Stimulated activated CD8-positive, alpha-beta memory T cell treated with anti-CD3 and anti-CD28 coated beads, Interleukin-12 subunit alpha, Interleukin-12 subunit beta, amount 100 ng/mL, for 1 hour (primary cell): ENCODE measurements around the gene ARID4A.
"Not testable (repeated sequence)": the region's sequence is repeated elsewhere in the genome, so short reads cannot be mapped to it uniquely, and the experiment has no call there.

ENCODE experiments used
- DNase-seq: peaks from one replicate; pipeline ENCODE4 v3.0.0-alpha.2; 2020; ENCODE audit warnings: low read depth

ARID4A gene

DNA sequence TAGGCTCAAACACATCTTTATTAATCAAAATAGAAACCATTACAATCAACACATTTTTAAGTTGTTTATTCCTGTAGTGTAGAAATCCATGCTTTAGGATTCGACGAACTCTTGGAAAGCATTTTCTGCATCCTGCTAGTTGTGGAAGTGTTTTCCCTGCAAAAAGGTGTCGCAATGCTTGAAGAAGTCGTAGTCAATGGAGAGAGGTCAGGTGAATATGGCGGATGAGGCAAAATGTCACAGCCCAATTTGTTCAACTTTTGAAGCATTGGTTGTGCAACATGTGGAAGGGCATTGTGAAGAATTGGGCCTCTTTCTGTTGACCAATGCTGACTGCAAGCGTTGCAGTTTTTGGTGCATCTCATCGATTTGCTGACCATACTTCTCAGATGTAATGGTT is 4.2 kb upstream of the ARID4A start:
- no peak for DNase-seq

DNA sequence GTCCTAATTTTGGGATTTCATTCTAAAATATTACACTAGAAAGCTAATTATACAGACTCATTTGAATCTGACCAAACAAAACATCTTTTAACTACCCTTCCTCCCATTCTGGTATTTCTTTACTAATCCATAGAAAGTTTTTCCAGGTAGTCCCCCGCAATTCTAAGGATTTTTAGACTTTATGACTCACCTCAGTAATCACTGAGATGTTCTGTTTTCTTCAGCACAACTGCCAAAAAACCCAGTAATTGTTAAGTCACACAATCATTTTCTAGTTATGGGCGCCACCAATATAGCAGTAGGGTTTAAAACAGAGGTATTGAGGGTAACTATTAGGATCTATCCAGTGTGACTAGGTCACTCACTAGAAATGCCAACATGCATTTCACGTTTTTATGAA is 1.6 kb upstream of the ARID4A start:
- DNase-seq = no peak

DNA sequence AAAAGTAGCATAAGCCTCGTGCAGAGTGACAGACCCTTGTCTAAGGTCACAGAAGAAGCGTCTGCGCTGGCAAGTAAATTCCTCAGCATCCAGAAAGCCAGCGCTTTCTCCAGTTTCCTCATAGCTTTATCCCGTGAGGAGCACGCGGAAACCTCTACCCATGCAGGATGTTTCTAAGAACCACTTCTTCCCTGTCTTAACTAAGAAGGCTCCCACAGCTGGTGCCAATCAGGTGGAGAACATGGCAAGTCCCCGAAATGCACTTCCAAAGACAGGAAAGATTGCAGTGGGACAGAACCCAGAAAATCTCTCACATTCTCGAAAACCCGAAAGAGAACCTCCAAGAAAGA is 968 bp upstream of the ARID4A start:
- no peak for DNase-seq

DNA sequence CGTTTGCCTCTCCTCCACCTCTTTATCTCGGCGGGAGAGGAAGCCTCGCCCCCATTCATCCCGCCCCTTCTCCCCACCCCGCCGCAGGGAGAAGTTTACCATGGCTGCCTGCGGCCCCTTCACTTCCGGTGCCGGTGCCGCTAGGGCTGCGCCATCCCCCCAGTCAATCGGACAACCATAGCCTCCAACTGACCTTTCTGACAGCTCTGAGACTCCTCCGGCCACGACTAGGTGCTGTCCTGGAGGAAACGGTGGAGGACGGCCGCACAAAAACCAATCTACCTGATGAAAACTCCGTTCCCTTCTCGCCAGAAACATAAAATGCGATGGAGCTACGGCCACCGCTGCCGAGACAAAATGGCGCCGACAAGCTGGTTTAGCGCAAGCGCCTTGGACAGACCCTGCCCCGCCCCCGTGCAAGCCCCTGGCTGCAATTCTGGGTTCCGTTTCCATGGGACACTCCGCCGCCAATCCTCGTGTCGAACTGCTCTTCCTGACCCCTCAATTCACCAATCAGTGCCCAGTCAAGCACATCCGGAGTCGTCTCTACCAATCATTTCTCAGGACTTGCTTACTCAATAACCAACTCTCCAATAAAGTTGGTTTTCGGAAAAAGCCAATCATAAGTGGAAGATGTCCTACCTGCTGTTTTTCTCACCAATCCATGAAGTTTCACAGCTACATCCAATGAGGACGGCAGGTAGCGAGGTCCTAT is 436 bp upstream of the ARID4A start:
- DNase-seq = peak; percentile 97

DNA sequence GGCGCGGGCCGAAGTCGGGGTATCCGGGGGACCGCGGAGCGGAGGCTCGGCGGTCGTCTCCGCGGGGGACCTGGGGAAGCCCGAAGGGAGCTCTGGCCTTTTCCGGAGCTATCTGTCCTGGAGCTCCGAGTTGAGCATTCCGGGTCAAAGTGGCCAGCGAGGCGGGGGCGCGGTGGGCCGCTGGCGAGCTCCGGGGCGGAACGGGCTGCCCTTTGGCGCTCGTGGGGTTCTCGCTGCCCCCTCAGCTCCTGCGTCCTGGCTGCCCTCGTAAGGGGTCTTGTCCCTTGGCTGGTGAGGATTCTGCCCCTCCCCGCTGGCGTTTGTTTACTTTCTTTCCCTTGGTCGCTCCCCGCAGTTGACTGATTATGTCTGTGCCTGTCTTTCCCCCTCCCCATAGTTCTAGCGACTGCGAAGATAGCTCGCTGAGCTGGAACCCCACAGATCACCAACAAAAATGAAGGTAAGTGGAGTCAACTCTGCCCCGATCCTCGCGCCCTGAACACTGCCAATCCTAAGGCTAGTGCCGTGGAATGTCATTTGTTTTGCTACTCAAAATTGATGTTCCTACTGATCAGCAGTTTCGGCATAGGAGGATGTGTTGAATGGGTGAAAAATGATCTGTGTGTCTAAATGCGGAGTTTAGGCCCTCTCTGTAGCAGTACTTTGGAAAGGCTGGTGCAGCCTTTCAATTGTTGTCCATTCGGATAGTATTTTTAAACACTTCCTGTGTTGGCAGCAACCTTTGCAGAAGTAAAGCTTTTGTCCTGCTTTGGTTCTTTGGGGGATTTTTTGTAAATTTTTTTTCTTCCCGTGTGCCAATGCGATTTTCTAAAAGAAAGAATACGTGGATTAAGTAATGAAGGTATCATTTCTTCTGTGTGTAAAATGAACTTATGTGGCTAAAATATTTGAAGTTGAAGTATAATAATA is 1.3 kb downstream of the ARID4A start:
- DNase-seq = no peak

DNA sequence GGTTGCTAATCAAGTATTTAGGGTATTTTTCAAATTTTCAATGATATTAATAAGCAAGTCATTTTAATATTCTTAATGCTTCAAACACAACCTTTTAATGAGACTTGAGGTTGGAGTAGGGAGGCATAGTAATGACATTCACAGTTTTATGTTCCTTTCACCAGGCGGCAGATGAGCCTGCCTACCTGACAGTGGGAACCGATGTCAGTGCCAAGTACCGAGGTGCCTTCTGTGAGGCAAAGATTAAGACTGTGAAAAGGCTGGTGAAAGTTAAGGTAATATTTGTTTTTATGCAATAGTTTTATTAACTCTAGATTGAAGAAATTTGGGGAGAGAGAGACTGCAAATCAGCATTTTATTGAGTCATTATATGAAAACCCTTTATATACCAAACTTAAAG is 3.1 kb downstream of the ARID4A start:
- no peak for DNase-seq

DNA sequence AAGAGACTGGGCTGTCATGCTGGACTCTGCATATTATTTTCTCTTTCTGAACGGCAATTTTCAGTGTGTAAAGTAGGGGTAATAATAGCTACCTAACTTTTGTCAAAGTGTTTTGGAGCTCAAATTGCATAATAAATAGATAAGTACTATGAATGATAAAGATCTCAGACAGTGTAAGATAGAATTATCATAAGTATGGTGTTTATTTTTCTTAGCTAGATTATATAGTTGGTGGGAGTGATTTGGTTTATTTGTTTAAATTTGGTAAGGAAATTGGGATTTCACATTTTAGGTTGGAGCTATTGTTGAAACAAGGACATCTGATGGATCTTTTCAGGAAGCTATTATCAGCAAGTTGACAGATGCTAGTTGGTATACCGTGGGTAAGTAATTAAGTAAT is 7.4 kb downstream of the ARID4A start:
- DNase-seq = no peak

DNA sequence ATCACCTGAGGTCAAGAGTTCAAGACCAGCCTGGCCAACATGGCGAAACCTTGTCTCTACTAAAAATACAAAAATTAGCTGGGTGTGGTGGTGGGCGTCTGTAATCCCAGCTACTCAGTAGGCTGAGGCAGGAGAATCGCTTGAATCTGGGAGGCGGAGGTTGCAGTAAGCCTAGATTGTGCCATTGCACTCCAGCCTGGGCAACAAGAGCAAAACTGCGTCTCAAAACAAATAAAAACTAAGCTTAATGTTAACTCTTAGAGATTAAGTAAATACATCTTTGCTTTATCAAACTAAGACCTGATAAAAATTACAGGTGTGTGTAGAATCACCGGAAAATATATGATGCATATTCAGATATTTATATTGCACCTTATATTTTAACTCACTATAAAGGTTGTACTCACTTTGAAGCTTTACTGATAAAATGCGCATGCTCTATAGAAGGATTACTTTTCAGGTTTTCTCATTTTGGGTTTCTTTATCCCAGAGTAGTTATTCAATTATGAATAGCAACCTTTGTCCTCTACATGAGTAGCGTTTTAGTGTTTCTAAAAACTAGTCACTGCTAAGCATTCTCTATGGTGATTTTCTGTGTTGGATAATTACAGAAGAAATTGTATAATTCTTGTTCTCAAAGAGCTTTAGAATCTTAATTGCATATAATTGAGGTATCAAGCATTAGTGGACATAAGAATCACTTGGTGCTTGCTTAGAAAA is 9.4 kb downstream of the ARID4A start:
- DNase-seq = no peak

DNA sequence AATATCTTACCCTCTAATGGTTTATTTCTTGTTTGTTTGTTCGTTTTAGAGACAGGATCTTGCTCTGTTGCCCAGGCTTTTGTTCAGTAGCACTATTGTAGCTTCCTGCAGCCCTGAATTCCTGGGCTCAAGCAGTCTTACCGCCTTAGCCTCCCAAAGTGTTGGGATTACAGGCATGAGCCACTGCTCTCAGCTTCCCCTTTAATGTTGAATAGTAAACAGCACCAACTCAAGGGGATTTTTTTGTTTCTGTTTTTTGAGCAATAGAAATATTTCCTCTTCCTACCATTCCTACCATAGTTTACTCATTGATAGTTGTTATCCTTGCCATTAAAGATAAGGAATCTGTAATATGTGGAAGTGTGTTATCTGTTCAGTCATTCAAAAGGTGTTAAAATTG is 10.7 kb downstream of the ARID4A start:
- DNase-seq = no peak

DNA sequence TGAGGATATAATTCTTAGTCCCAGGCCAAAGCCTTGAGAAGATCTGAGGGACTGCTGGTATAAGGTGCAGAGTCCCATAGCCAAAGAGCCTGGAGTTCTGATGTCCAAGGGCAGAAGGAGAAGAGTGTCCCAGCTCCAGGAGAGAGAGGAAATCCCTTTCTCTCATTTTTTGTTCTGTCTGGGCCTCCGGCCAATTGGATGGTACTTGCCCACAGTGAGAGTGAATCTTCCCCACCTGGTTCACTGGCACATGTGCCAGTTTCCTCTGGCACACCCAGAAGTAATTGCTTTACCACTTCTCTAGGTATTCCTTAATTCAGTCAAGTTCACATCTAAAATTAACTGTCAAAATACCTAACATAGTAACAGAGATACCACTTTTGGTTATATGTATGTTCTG is 15.3 kb downstream of the ARID4A start:
- no peak for DNase-seq

DNA sequence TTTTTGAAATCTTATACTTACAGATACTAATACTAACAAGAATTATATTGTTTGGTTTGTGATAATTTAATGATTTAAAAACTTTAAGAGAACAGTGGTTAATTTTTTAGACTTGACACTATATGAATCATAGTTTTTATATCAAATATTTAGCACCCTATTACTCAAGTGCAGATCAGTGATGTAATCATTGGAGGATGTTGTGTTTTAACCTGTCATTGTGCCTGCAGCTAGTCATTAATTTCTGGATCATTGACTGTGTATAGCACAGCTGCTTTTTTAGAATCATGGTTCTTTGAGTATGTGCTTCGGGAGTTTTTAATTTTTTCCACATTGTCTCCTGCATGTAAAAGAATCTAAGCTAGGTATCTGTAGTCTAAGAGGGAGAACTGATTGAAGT is 17.3 kb downstream of the ARID4A start:
- no peak for DNase-seq

DNA sequence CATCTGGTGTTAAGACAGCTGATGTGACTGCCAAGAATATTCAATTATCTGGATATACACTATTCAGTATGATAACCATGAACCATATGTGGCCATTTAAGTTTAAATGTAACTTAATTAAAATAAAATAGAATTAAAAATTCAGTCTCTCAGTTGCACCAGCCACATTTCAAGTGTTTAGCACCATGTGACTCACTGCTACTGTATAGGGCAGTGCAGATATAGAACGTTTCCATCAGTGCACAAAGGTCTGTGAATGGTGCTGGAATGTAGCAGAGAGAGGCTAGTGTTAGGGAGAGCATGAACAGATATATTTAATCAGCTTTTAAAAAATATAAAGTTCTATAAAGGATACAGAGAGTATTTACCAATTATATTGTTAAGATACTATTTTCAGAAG is 28.7 kb downstream of the ARID4A start:
- DNase-seq = no peak

DNA sequence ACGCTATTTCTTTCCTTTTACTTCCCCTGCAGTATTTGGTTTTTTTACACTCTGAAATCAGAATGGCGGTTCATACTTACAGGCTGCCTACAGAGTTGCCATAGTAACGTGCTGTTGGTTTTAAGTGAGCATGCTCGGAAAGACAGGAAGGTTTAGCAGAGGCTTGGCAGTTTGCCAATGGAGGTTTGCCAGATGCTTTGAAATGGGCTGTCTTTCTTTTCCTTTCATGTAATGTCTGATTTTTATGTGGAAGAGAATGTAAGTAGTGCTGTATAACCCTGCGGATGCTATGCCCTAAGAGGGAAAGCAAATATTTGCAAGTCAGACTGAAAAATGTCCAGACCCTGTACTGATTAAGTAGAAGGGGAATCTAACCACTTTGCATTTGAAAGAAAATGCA is 32.8 kb downstream of the ARID4A start:
- peak; percentile 88 for DNase-seq

DNA sequence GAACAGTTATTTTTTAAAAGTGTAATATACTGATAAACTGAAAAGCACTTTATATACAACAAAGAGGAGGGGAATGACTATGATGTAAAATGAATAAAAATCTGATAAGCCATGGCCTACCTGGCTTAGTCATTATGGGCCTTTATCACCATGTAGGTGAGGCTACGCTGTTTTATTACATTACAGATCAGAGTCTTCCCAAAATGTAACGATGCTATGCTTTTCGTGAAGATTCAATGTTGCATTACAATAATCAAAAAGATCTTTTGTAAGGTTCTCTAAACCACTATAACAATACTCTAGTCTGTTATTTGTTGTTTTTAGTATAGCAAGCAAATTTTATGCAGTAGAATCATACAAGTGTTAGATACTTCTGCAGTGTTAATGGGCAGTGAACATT is 34.2 kb downstream of the ARID4A start:
- DNase-seq = no peak

DNA sequence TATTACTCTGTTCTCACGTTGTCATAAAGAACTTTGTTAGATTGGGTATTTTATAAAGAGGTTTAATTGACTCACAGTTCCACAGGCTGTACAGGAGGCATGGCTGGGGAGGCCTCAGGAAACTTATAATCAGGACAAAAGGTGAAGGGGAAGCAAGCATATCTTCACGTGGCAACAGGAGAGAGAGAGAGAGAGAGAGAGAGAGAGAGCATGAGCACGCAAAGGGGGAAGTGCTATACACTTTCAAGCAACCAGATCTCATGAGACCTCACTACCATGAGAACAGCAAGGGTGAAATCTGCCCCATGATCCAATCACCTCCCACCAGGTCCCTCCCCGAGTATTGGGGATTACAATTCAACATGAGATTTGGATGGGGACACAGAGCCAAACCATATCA is 41.3 kb downstream of the ARID4A start:
- not testable (repeated sequence) for DNase-seq

DNA sequence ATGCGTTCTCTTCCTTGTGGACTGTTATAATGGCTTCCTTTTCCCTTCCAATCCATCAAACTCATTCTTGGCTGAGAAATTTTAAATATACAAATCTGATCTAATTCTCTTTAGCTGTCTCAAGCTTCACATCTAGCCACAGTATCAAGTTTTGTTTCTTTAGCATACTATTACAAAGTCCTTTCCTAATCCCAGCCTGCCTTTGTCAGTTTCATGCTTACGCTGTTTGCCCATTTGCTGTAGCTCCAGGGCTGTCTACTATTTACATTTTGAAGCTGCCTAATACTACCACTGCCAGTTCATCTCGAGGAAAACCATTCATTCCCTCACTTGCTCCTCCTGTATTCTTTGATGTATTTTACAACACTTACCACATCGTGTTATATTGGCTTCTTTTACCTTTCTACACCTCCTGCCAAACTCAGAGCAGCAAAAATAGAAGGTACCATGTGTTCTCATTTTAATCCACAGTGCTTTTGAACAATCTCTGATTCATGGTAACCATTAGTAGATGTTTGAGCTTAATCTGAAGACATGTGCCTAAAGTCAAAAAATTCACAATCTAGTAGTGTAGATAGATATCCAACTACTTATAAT is 42.9 kb downstream of the ARID4A start:
- DNase-seq = no peak

DNA sequence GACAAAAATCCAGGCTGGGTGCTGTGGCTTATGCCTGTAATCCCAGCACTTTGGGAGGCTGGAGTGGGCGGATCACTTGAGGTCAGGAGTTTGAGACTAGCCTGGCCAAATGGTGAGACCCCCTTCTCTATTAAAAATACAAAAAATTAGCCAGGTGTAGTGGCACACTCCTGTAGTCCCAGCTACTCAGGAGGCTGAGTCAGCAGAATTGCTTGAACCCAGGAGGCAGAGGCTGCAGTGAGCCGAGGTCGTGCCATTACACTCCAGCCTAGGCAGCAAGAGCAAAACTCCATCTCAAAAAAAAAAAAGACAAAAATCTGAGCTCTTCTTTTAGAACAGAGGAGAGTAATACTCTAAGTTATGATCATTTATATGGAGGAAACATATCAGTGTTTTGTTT is 45.2 kb downstream of the ARID4A start:
- not testable (repeated sequence) for DNase-seq

DNA sequence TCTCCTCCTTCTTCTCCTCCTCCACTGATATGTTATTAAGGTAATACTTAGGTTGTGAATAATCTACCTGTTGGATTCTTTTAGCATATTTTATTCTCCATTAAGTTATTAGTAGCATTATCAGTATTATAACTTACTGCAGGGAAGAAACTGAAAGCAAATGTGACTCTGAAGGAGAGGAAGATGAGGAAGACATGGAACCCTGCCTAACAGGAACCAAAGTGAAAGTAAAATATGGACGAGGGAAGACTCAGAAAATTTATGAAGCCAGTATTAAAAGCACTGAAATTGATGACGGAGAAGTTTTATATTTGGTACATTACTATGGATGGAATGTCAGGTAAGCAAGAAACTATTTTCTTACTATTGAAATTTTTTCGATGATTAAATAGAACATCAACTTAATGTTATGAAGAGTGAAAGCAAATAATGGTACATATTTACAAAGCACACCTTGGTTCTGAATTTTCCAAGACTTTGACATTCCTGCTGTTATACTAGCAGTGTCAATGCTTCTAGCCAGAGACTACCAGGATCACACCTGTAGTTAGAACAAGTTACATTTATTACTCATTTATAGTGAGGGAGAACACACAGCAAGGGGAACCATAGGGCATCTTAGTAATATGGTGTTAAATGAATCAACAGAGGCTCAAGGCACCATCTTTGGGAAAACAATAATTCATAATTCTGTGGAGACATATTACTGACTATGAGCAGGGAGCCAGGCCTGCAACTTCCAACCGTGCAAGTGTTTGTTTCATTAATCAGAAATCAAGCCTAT is 55.4 kb downstream of the ARID4A start:
- no peak for DNase-seq

DNA sequence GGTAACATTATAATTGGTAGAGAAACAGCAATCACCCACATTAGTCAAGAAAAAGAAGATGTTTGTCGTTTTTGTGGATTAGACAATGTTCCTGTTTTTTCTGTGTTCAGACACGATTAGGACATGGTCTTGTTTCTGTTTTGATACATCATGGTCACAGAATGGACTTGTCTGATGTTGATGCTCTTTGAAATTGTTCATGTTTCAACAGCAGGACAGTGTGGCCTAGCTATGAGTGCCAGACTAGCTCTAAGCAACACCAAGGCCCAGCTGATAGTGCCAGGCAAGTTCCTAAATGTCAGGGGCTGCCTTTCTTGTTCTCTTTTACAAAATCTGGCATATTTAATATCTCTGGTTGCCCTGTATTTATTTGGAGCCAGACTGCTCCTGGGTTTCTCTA is 56.5 kb downstream of the ARID4A start:
- DNase-seq = no peak

DNA sequence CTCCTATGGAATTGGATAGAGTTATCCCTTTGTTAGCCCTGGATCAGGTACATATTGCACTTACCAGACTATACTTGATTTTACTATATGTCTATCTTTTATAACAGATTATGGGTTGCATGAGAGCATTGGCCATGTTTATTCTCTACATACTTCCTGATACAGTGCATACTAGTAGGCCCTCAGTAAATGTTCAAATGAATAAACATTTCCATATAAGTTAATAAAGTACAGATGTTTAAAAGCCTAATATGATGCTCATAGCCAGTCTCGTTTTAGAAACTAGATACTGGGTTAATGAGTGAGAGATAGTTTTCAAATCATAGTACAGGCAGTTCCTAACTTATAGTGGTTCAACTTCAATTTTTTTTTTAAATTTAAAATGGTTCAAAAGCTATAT is 57.9 kb downstream of the ARID4A start:
- no peak for DNase-seq

DNA sequence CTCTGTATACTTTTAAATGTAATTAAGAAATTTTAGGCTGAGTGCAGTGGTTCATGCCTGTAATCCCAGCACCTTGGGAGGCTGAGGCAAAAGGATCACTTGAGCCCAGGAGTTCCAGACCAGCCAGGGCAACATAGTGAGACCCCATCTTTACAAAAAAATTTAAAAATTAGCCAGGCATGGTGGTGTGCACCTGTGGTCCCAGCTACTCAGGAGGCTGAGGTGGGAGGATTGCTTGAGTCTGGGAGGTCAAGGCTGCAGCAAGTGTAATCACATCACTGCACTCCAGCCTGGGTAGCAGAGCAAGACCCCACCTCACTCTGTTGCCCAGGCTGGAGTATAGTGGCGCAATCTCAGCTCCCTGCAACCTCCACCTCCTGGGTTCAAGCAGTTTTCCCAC is 63.9 kb downstream of the ARID4A start:
- DNase-seq = not testable (repeated sequence)
